Measurements from ENCODE around the gene ZNF70.

ZNF70 gene

DNA sequence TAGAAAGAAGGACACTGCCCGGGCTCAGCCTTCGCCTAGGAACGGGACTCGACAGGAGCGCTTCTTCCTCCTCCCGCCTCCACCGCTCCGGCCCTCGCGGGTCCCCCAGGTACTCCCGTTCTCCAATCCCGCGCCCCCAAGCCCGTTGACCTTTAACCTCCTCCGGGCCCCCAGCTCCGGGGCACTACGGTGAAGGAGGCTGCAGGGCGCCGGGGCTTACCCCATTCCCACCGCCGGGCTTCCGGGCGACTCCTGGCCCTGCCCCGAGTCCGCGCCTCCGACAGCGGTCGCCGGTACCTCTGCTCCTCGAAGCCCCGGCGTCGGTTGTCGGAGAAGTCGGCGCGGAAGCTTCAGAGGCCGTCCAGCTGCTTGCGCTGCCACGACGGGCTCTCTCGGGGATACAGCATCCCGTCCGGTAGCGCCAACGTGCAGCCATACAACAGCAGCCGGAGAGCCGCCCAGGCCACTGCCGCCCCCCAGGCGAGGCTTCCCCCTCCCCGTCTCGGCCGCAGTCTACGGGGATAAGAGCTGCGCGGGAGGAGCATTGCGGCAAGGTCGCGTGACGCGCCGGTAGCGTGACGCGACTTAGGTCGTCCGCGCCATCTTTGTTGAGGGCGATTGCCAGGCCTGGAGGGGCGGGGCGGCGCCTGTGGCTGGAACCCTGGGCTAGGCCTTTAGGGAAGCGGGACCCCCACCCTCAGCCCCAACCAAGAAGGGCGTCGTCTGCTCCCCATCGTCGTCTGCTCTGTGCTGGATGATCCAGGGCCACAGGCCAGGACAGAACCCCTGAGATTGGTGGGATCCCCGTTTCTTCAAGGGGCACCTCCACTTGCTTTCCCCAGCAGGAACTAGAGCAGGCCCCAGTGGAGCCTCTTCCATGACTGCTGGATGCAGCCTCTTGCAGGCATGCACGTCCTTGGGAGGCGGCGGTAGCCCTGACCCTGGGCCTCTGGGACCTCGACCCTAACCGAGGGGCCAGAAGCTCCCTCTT is 33.8 kb downstream of the ZNF70 start:
- DNase-seq (ENCODE audit: low spot score): peak; percentile 80

DNA sequence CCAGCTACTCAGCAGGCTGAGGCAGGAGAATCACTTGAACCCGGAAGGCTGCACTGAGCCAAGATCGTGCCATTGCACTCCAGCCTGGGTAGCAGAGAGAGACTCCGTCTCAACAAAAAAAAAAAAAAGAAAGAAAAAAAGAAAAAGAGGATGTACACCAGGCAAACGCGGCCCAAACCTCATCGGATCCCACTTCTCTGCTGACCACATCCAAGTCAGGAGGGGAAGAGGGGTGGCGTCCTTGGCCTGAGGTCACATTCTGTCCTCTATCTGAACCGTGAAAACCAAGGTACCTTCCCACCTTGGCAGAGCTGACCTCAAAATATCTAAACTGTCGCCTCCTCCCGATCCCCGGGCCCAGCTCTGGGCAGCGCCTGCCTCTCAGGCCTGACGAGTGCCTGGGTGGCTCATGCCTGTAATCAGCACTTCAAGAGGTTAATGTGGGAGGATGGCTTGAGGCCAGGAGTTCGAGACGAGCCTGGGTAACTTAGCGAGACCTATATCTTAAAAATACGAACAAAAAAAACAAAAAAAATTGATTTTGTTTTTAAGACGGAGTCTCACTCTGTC is 35.0 kb downstream of the ZNF70 start:
- no peak for DNase-seq (ENCODE audit: low spot score)

GRCh38 chr22:23714596-23715578 is 36.0 kb downstream of the ZNF70 start:
- no peak for DNase-seq (ENCODE audit: low spot score)

DNA sequence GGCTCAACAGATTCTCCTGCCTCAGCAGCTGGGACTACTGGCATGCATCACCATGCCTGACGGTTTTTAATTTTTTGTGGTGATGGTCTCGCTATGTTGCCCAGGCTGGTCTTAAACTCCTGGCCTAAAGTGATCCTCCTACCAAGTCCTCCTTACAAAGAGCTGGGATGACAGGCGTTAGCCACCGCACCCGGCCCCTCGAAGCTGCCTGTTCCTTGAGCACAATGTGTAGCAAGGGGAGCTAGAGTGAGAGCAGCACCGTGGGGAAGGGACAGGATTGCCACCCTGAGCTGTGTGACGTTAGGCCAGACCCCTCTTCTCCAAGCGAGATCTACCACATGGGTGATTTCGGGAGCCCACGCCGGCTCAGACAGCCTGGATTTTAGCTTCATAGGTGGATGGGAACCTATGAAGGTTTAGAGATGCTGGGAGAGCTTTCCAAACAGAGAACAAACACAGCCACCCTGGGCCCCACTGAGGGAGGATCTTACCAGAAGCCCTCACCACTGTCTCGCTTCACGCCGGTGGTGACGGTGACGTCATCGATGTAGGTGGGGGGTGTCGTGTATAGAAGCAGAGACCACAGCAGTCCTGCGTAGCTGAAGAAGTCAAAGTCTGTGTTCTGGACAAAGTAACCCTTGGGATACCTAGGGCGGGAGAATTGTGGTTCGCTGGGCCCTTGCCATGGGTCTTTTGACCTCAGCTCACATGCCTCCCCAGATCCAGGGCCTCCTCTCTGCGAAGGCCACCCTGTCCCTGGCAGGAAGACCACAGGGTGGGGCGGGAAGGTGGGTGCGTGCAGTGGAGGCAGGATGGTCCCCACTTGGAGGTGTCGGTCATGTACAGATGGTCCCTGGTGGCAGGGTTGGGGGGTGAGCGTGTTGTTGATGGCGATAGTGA is 37.0 kb downstream of the ZNF70 start:
- DNase-seq (ENCODE audit: low spot score): no peak

- no peak for DNase-seq (ENCODE audit: low spot score)
These were observed 38.7 kb downstream of the ZNF70 start for GRCh38 chr22:23712256-23712655.

DNA sequence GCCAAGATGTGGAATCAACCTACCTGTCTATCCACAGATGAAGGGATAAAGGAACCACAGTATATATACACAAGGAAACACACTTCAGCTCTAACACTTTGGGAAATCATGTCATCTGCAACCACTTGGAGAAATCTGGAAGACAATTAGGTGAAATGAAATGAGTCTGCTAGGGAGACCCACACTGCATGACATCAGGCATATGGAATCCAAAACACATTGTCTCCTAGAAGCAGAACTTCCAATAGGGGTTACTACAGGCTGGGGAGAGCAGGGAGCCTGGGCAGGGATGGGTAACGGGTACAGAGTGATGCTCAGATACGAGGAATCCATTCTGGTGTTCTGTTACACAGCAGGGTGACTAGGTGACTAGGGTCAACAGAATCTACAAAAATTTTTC is 41.8 kb downstream of the ZNF70 start:
- no peak for DNase-seq (ENCODE audit: low spot score)

GRCh38 chr22:23708270-23708669 is 42.6 kb downstream of the ZNF70 start:
- no peak for DNase-seq (ENCODE audit: low spot score)

DNA sequence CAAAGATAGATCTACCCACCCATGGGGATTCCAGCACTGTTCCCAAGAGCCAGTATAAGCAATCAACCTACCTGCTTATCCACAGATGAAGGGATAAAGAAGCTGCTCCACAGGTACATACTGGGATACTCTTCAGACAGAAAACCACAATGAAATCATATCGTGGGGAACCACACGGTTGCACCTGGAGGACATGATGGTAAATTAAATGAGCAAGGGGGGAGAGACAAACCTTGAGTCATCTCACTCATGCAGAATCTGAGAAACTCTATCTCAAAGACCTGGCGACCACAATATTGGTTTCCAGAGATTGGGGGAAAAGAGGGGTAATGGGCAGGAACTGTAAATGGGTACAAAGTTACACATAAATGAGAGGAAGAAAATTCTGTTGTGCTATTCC is 45.6 kb downstream of the ZNF70 start:
- peak; percentile 20 for DNase-seq (ENCODE audit: low spot score)

DNA sequence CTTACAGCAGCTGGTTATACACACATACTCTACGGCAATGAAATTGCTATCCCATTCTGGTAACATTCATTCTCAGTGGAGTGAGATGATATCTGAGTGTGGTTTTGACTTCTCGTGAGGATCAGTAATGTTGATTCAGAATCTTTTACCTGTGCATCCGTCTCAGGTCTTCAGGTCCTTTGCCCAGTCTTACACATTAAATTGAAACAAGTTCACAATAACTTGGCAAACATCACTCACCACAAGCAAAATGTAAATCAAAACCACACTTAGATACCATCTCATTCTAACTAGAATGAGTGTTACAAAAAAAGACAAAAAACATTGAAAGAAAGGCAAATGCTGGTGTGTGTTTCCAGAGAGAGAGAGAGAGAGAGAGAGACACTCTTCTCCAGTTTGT is 46.1 kb downstream of the ZNF70 start:
- peak; percentile 33 for DNase-seq (ENCODE audit: low spot score)

GRCh38 chr22:23704062-23704461 is 46.9 kb downstream of the ZNF70 start:
- no peak for DNase-seq (ENCODE audit: low spot score)

GRCh38 chr22:23700706-23701105 is 50.2 kb downstream of the ZNF70 start:
- DNase-seq (ENCODE audit: low spot score): no peak

GRCh38 chr22:23698673-23699235 is 52.2 kb downstream of the ZNF70 start:
- DNase-seq (ENCODE audit: low spot score): no peak

GRCh38 chr22:23698094-23698493 is 52.8 kb downstream of the ZNF70 start:
- no peak for DNase-seq (ENCODE audit: low spot score)

DNA sequence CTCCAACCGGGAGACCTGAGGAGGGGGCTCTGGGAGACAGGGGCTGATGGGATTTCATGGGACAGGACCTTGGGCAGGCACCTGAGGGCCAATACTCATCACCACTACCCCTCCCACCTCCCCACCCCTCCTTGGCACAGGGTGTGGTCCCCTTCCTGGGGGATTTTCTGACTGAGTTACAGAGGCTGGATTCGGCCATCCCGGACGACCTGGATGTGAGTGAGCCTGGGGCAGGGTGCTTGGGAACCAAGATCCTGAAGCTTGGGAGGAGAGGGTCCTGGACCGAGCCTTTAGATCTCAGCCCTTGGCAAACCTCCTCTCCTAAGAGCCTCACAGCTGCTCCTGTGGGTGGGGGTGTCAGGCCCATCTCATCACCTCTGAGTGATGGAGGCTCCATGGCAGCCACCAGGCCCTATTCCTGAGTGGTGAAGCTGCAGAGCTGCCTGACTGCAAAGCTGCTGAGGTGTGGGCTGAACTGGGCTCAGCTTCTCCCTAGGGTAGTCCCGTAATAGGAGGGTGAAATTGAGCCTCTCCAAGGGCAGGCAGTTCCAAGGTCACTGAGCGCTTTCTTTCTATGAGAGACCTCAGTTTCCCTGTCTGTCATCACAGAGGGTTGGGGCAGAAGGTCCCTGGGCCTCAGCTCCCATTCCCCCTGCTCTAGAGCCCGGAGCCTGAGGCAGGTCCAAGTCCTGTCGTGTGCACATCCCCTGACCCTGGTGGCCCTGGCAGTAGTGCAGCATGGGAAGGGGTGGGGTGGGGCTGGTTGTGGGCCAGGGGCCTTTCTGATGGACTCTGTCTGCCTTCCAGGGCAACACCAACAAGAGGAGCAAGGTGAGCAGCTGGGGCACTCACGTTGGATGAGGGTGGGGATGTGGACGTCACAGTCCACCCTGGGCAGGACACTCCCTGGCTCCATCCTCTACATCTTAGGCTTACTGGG is 53.6 kb downstream of the ZNF70 start:
- no peak for DNase-seq (ENCODE audit: low spot score)

DNA sequence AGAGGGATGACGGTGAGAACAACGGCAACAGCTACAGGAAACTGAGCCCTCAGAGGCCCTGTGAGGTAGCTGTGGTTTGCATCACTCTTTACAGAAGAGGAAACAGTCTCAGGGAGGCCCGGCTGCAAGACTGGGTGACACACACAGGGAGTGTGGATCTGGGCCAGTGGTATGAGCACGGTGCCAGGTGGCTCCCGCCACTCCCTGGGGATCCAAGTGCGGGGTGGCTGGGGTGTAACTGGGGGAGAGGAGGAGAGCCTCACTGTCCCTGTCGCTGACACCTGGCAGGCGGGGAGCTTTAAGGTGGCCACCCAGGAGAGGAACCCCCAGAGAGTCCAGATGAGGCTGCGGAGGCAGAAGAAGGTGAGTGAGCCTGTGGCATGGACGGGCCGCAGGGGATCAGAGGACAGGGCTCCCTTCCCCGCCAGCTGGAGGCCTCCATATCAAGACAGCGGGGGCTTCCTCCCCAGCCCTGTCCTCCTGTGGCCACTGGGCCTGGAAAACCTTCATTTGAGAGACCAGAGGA is 54.5 kb downstream of the ZNF70 start:
- DNase-seq (ENCODE audit: low spot score): peak; percentile 81

GRCh38 chr22:23695571-23696325 is 55.2 kb downstream of the ZNF70 start:
- DNase-seq (ENCODE audit: low spot score): no peak

GRCh38 chr22:23695141-23695540 is 55.8 kb downstream of the ZNF70 start:
- DNase-seq (ENCODE audit: low spot score): no peak

DNA sequence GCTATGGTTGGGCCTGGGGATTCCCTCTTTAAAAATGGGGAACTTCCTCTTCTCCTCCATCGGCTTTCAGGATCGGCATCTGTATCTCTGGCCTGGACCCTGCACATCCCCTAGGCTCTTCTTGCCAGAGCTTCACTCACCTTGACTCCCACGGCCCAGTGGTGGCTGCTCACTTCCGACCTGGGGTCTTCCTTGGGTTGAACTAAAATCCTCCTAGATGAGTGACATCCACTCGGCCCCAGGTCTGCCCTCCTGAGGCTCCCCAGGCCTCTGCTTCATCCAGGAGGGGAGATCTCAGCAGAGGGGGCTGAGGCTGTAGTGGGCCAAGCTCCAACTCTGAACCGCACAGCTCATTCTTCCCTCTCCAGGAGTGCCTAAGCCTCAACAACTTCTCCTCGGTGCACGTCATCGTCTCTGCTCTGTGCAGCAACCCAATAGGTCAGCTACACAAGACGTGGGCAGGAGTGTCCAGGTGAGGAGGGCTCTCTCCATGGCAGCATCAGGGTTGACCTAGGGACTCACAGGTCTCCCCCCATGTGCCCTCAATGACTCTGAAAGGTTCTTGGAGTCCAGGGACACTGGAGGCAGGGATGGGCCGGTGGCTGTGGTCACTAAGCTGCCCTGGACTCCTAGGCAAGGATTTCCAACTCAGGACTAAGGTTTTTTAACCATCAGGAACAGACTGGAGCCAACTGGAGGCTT is 56.8 kb downstream of the ZNF70 start:
- DNase-seq (ENCODE audit: low spot score): no peak
